Suprapubic skin (tissue), 3 donors: ENCODE measurements around the gene UMAD1.

Experiments used
- POLR2AphosphoS5 ChIP-seq, 3 donors: sonication (generic); formaldehyde crosslinking; IDR thresholded peaks; one replicate each; pipeline ENCODE4 v1.6.1; 2017; ENCODE audit warnings: antibody characterized with exemption in 3 of 3
- TF ChIP-seq, protein P1 (sequence below), 2 donors: fragments of 200-600 bp in 1 of 2; fragments of 450-650 bp in 1 of 2; sonication (generic) in 1 of 2; IDR thresholded peaks; one replicate each; pipeline ENCODE4 v1.5.1; 2016 to 2019; ENCODE audit warnings: antibody characterized with exemption in 2 of 2, mild to moderate bottlenecking in 1 of 2, moderate library complexity in 1 of 2

DNA sequence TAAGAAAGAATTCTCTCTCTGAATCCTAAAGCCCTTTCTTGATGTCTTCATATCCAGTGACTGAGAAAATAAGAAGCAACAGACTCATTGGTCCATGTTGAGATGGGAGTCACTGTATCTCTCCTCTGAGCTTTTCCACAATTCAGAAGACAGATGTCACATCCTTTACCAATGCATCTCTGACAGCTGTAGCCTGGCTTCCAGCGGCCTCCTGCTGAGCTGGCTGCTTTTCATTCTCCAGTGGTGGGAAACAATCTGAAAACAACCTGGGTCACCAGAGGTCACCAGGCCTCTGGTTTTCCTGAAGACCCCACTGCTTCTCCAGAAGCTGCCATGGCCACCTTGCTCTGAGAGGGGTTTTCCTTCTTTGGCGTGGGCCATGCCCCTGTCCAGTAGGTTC, 96.1 kb downstream of the UMAD1 start:
- TF ChIP-seq POLR2AphosphoS5 (IDR thresholded peaks at IDR 0.05) = no peak
- TF ChIP-seq, protein P1, sequence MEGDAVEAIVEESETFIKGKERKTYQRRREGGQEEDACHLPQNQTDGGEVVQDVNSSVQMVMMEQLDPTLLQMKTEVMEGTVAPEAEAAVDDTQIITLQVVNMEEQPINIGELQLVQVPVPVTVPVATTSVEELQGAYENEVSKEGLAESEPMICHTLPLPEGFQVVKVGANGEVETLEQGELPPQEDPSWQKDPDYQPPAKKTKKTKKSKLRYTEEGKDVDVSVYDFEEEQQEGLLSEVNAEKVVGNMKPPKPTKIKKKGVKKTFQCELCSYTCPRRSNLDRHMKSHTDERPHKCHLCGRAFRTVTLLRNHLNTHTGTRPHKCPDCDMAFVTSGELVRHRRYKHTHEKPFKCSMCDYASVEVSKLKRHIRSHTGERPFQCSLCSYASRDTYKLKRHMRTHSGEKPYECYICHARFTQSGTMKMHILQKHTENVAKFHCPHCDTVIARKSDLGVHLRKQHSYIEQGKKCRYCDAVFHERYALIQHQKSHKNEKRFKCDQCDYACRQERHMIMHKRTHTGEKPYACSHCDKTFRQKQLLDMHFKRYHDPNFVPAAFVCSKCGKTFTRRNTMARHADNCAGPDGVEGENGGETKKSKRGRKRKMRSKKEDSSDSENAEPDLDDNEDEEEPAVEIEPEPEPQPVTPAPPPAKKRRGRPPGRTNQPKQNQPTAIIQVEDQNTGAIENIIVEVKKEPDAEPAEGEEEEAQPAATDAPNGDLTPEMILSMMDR (IDR thresholded peaks at IDR 0.05) = no peak
